ENCODE measurements around the gene PLEKHA4.
"Not testable (repeated sequence)": the region's sequence is repeated elsewhere in the genome, so short reads cannot be mapped to it uniquely, and the experiment has no call there.

Gene PLEKHA4

DNA sequence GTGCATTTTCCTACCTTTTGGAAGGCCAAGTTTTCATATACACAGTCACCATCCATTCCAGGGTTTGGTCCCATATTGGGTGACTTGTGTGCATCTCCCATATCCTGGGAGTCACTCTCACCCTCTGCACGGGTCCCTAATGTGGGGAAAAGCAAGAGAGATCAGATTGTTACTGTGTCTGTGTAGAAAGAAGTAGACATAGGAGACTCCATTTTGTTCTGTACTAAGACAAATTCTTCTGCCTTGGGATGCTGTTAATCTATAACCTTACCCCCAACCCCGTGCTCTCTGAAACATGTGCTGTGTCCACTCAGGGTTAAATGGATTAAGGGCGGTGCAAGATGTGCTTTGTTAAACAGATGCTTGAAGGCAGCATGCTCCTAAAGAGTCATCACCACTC lies 21.1 kb upstream of the PLEKHA4 start:
- in situ Hi-C loops (cut with HindIII; ENCODE audit: low sequenced_read_pairs): loop anchor here (5.0 kb wide), 1 partner anchor 47 kb away; no protein-coding TSS in a partner anchor

DNA sequence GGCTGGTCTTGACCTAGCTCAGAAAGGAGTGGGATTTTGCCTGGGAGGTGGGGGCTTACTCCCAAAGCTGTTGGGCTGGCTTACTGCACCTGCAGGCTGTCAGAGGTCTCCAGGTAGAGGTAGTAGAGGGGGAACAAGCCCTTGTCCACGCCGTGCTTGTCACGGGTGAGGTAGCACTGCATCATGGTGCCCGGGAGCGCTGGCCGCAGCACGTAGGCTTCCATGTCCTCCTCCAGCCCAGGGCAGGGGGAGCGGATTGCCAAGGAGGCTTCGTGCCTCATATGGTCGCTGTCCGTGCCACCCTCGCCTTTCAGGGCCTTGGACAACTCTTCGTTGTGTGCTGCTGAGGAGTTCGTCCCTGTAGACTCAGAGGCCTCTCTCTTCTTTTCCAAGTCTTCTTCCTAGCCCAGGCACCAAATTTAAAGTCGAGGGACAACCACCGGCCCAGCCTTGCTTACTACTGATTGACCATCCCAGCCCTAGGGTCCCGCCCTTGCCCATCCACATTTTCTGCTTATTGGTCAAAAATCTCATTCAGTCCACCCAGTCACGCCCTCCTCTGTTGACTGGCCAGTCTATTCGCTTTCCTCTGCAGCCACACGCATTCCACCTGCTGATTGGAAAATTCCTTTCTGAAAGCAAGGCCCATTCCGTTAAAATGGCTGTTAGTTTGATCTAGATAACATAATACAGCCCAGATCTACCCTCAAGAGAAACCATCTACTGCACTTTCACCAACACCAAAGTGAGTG lies 19.6 kb upstream of the PLEKHA4 start:
- in situ Hi-C loops (cut with HindIII; ENCODE audit: low sequenced_read_pairs): loop anchor here (5.0 kb wide), 1 partner anchor 46 kb away; no protein-coding TSS in a partner anchor

GRCh38 chr19:48883726-48884125 lies 15.3 kb upstream of the PLEKHA4 start:
- in situ Hi-C loops (cut with HindIII; ENCODE audit: low sequenced_read_pairs): no loop called here

GRCh38 chr19:48881741-48882657 lies 13.6 kb upstream of the PLEKHA4 start:
- in situ Hi-C loops (cut with HindIII; ENCODE audit: low sequenced_read_pairs): no loop called here

GRCh38 chr19:48879696-48880095 lies 11.3 kb upstream of the PLEKHA4 start:
- in situ Hi-C loops (cut with HindIII; ENCODE audit: low sequenced_read_pairs): not testable (repeated sequence)

DNA sequence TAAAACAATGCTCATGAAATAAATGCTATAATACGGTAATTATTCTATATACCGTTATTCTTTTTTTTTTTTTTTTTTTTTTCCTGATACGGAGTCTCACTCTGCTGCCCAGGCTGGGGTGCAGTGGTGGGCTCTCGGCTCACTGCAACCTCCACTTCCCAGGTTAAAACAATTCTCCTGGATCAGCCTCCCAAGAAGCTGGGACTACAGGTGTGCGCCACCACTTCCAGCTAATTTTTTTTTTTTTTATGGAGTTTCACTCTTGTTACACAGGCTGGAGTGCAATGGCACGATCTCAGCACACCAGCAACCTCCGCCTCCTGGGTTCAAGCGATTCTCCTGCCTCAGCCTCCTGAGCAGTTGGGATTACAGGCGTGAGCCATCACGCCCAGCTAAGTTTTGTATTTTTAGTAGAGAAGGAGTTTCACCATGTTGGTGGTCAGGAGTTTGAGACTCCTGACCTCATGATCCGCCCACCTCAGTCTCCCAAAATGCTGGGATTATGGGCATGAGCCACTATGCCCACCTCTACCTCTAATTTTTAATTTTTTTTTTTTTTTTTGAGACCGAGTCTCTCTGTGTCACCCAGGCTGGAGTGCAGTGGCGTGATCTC lies 10.7 kb upstream of the PLEKHA4 start:
- in situ Hi-C loops (cut with HindIII; ENCODE audit: low sequenced_read_pairs): no loop called here

DNA sequence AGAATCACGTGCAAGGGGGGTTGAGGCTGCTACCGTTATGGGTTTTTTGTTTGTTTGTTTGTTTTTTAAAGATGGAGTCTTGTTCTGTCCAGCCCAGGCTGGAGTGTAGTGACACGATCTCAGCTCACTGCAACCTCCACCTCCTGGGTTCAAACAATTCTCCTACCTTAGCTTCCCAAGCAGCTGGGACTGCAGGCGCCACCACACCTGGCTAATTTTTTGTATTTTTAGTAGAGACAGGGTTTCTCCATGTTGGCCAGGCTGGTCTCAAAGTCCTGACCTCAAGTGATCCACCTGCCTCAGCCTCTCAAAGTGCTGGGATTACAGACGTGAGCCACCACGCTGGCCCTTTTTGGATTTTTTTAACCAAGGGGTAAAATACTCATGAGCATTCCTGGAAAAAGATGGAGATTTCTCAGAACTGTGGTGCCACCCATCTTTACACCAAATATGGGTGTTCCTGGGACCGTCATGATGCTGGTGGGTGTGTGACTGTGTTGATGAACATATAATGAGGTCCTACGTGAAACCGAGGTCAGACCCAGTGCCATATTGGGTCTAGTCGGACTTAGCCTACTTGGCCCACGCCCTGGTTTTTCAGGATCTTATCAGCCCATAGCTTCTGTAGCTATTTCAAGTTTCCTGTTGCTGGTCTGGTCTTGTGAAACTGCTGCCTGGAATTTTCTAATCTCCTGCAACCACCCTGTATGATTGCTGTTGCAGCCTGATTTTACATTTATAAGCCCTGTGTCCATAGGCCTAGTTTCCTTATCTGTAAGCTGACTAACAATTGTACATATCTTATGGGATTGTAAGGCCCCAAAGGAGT lies 10.0 kb upstream of the PLEKHA4 start:
- in situ Hi-C loops (cut with HindIII; ENCODE audit: low sequenced_read_pairs): no loop called here

- in situ Hi-C loops (cut with HindIII; ENCODE audit: low sequenced_read_pairs): no loop called here
Observed at GRCh38 chr19:48877855-48878195, 9.4 kb upstream of the PLEKHA4 start.

DNA sequence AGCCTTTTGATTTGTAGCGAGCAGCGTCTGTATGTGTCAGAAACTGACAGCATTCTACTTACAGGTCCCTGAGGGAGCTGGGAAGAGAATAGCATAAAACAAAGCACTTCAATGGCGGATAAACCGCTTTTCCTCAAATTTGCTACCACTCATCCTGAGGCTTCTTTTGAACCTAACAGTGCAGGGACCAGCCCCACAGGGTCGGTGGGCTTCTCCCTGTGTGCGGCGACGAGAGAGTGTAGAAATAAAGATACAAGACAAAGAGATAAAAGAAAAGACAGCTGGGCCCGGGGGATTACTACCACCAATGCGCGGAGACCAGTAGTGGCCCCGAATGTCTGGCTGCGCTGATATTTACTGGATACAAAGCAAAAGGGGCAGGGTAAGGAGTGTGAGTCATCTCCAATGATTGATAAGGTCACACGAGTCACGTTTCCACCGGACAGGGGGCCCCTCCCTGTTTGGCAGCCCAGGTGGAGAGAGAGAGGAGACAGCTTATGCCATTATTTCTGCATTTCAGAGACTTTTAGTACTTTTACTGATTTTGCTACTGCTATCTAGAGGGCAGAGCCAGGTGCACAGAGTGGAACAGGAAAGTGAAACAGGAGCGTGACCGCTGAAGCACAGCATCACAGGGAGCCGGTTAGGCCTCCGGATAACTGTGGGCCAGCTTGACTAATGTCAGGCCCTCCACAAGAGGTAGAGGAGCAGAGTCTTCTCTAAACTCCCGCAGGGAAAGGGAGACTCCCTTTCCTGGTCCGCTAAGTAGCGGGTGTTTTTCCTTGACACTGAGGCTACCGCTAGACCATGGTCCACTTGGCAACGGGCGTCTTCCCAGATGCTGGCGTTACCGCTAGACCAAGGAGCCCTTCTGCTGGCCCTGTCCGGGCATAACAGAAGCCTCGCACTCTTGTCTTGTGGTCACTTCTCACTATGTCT lies 7.9 kb upstream of the PLEKHA4 start:
- in situ Hi-C loops (cut with HindIII; ENCODE audit: low sequenced_read_pairs): not testable (repeated sequence)

DNA sequence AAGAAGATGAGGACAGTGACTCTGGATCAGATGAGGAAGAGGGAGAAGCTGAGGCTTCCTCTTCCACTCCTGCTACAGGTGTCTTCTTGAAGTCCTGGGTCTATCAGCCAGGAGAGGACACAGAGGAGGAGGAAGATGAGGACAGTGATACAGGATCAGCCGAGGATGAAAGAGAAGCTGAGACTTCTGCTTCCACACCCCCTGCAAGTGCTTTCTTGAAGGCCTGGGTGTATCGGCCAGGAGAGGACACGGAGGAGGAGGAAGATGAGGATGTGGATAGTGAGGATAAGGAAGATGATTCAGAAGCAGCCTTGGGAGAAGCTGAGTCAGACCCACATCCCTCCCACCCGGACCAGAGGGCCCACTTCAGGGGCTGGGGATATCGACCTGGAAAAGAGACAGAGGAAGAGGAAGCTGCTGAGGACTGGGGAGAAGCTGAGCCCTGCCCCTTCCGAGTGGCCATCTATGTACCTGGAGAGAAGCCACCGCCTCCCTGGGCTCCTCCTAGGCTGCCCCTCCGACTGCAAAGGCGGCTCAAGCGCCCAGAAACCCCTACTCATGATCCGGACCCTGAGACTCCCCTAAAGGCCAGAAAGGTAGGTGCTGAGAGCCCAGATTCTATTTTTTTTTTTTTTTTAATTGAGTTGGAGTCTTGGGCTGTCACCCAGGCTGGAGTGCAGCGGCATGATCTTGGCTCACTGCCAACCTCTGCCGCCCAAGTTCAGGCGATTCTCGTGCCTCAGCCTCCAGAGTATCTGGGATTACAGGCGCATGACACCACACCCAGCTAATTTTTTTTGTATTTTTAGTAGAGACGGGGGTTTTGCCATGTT lies 6.1 kb upstream of the PLEKHA4 start:
- in situ Hi-C loops (cut with HindIII; ENCODE audit: low sequenced_read_pairs): no loop called here

GRCh38 chr19:48873476-48874302 lies 5.3 kb upstream of the PLEKHA4 start:
- in situ Hi-C loops (cut with HindIII; ENCODE audit: low sequenced_read_pairs): no loop called here

GRCh38 chr19:48872884-48873475 lies 4.6 kb upstream of the PLEKHA4 start:
- in situ Hi-C loops (cut with HindIII; ENCODE audit: low sequenced_read_pairs): no loop called here

DNA sequence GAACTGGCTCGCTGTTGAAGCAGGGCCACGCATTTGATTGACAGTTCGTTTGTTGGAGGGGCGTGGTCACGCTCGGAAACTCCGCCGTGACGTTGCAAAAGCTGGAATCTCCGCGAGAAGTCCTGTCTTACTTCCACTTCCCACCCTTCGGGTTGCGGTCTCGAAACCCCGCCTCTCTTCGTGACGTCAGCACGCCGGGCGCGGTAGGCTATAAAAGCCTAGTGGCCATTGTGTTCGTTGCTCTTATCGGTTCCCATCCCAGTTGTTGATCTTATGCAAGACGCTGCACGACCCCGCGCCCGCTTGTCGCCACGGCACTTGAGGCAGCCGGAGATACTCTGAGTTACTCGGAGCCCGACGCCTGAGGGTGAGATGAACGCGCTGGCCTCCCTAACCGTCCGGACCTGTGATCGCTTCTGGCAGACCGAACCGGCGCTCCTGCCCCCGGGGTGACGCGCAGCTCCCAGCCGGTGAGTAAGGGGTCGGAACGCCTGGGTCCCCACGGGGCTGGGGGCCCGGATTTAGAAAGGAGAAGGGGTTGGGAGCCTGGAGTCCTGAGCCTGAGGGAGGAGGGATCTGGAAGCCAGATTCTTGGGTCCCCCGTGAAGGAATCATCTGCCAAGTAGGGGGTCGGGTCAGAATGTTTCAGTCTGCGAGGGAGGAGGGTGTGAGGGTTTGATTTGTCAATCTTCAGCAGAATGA lies 3.9 kb upstream of the PLEKHA4 start, which contains the start of gene PPP1R15A:
Gene PPP1R15A, plus strand, starts transcription at position 240 of the 702 bp plus-strand sequence. CDS start 813 bp downstream, outside the sequence.
- in situ Hi-C loops (cut with HindIII; ENCODE audit: low sequenced_read_pairs): no loop called here

DNA sequence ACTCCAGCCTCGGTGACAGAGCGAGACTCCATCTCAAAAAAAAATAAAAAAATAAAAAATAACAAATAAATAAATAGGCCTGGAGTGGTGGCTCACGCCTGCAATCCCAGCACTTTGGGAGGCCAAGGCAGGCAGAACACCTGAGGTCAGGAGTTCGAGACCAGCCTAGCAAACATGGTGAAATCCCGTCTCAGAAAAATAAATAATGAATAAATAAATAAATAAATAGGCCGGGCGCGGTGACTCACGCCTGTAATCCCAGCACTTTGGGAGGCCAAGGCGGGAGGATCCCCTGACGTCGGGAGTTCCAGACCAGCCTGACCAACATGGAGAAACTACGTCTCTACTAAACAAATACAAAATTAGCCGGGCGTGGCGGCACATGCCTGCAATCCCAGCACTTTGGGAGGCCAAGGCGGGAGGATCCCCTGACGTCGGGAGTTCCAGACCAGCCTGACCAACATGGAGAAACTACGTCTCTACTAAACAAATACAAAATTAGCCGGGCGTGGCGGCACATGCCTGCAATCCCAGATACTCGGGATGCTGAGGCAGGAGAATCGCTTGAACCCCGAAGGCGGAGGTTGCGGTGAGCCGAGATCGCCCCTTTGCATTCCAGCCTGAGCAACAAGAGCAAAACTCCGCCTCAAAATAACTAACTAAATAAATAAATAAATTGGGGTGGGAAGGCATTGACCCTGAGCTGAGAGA lies 3.2 kb upstream of the PLEKHA4 start:
- in situ Hi-C loops (cut with HindIII; ENCODE audit: low sequenced_read_pairs): not testable (repeated sequence)

DNA sequence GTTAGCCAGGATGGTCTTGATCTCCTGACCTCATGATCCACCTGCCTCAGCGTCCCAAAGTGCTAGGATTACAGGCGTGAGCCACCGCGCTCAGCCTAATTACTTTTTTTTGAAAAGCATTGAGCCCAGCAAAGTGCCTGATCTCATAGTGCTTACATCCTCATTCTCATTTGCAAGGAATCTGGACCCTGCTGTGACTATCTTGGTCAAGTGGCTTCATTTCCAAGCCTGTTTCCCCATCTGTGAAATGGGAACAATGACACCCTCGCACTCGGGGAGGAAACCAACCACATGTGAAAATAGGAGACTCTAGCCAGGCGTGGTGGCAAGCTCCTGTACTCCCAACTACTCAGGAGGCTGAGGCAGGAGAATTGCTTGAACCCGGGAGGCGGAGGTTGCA lies 1.6 kb upstream of the PLEKHA4 start:
- in situ Hi-C loops (cut with HindIII; ENCODE audit: low sequenced_read_pairs): no loop called here

DNA sequence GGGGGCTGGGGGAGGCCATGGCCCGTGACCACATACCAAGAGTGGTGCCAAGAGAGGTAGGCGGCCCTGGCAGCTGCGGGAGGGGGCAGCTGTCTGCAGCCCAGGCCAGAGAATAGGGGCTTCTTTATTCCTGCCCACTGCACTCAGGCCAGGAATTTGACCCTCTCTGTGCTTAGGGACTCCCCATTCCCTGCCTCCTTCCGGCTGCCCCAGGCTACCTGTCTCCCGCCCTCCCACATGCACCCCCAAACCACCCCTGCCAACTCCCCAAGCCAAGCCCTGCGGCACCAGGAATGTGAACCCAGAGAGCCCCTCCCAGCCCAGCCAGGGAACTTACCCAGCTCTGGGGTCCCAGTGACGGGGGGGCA lies 687 bp downstream of the PLEKHA4 start:
- in situ Hi-C loops (cut with HindIII; ENCODE audit: low sequenced_read_pairs): no loop called here

All from endothelial cell of hepatic sinusoid (primary cell).